B cell (primary cell): ENCODE measurements around the gene BEST2. TPM values are rescaled to one million over a fixed set of nuclear protein-coding genes. Genes with fewer than 3 reads are reported as not detected.
"Not testable (repeated sequence)": the region's sequence is repeated elsewhere in the genome, so short reads cannot be mapped to it uniquely, and the experiment has no call there.

Experiments
- ATAC-seq: fragments of 200-7000 bp; cut with Tn5 transposase; one replicate; pipeline ENCODE4 v1.10.0; 2021; ENCODE audit warnings: low read depth, mild to moderate bottlenecking, moderate number of reproducible peaks, moderate library complexity
- CTCF ChIA-PET: fragments of 350-600 bp; sonication (Branson Sonifier 250); formaldehyde crosslinking; loops from one replicate; lab custom pipeline; 2021; ENCODE audit warnings: antibody characterized with exemption, inconsistent platforms; lab: Charles Lee
- POLR2A ChIA-PET: fragments of 350-600 bp; sonication (Branson Sonifier 250); formaldehyde crosslinking; loops from one replicate; lab custom pipeline; 2021; ENCODE audit warnings: antibody characterized with exemption; lab: Charles Lee
- DNase-seq: peaks from one replicate; pipeline ENCODE4 v3.0.0; 2013
- H2AFZ ChIP-seq: 2 replicates; pipeline ENCODE4 v1.6.1; 2012; ENCODE audit warnings: mild to moderate bottlenecking, low read depth, low read length; ENCODE audit not compliant: insufficient read depth, poor library complexity, severe bottlenecking
- H3K27ac ChIP-seq, 2 donors: 1 replicate in 1 of 2; 2 replicates in 1 of 2; pipeline ENCODE4 v1.5.1; 2012 to 2013; ENCODE audit warnings: low read length in 2 of 2, mild to moderate bottlenecking in 2 of 2, moderate library complexity in 1 of 2
- H3K27me3 ChIP-seq, 4 experiments: fragments of 200-600 bp in 1 of 4; sonication (generic) in 1 of 4; replicated peaks in 1 of 4; 1 replicate in 2 of 4; 2 replicates in 2 of 4; pipeline versions ENCODE4 v1.6.1 to v1.7.0; 2013 to 2016; ENCODE audit warnings: low read length in 3 of 4, mild to moderate bottlenecking in 2 of 4, mixed read lengths in 1 of 4, moderate library complexity in 1 of 4; ENCODE audit not compliant: insufficient read depth in 4 of 4, control insufficient read depth in 3 of 4; ENCODE audit errors: control extremely low read depth in 1 of 4
- H3K36me3 ChIP-seq, 2 experiments: replicated peaks in 1 of 2; 1 replicate in 1 of 2; 2 replicates in 1 of 2; pipeline versions ENCODE4 v1.6.1 to v1.7.1; 2013; ENCODE audit warnings: low read length in 1 of 2; ENCODE audit not compliant: insufficient read depth in 2 of 2, control insufficient read depth in 1 of 2; ENCODE audit errors: control extremely low read depth in 1 of 2, extremely low read depth in 1 of 2
- H3K4me1 ChIP-seq, 2 donors: fragments of 200-600 bp in 1 of 2; sonication (generic) in 1 of 2; 1 replicate in 1 of 2; 2 replicates in 1 of 2; pipeline versions ENCODE4 v1.5.1 to v1.6.1; 2013 to 2017; ENCODE audit warnings: low read length in 2 of 2; ENCODE audit not compliant: control insufficient read depth in 2 of 2, insufficient read depth in 2 of 2
- H3K4me2 ChIP-seq: replicated peaks from 2 replicates; pipeline ENCODE3; 2012; ENCODE audit warnings: mild to moderate bottlenecking, low read depth, low read length; ENCODE audit not compliant: poor library complexity, severe bottlenecking
- H3K4me3 ChIP-seq, 5 experiments: fragments of 200-600 bp in 1 of 5; sonication (generic) in 1 of 5; 1 replicate in 3 of 5; 2 replicates in 2 of 5; pipeline versions ENCODE4 v1.5.1 to v1.7.0; 2011 to 2016; ENCODE audit warnings: low read length in 4 of 5, mild to moderate bottlenecking in 4 of 5, low read depth in 2 of 5, control low read depth in 1 of 5, moderate library complexity in 1 of 5; ENCODE audit not compliant: insufficient read depth in 1 of 5; ENCODE audit errors: control extremely low read depth in 1 of 5, extremely low read depth in 1 of 5
- H3K79me2 ChIP-seq: fragments of 200-600 bp; sonication (generic); one replicate; pipeline ENCODE4 v1.6.0; 2016; ENCODE audit warnings: low read length; ENCODE audit not compliant: control insufficient read depth, insufficient read depth
- H3K9ac ChIP-seq: fragments of 200-600 bp; sonication (generic); 2 replicates; pipeline ENCODE4 v1.6.1; 2017; ENCODE audit warnings: mild to moderate bottlenecking, low read length, moderate library complexity
- H3K9me3 ChIP-seq, 3 donors: one replicate each; pipeline versions ENCODE4 v1.6.1 to v1.7.1; 2013; ENCODE audit warnings: low read length in 2 of 3; ENCODE audit not compliant: control insufficient read depth in 2 of 3, insufficient read depth in 1 of 3; ENCODE audit errors: control extremely low read depth in 1 of 3
- H4K20me1 ChIP-seq: 2 replicates; pipeline ENCODE4 v1.6.0; 2012; ENCODE audit warnings: mild to moderate bottlenecking, low read length; ENCODE audit not compliant: insufficient read depth, control insufficient read depth, poor library complexity, severe bottlenecking
- H3K27ac Mint-ChIP-seq: one replicate; pipeline ENCODE4 v1.8.0; 2021; ENCODE audit warnings: mixed read lengths
- H3K27me3 Mint-ChIP-seq: one replicate; pipeline ENCODE4 v1.8.0; 2021; ENCODE audit warnings: mixed read lengths
- H3K4me1 Mint-ChIP-seq: one replicate; pipeline ENCODE4 v1.8.0; 2021; ENCODE audit warnings: mixed read lengths
- H3K4me3 Mint-ChIP-seq: one replicate; pipeline ENCODE4 v1.8.0; 2021; ENCODE audit warnings: mixed read lengths
- H3K9me3 Mint-ChIP-seq: one replicate; pipeline ENCODE4 v1.8.0; 2022; ENCODE audit warnings: mixed read lengths; ENCODE audit not compliant: insufficient read depth
- EZH2 ChIP-seq: IDR thresholded peaks from 2 replicates; pipeline ENCODE4 v1.6.1; 2012; ENCODE audit warnings: borderline replicate concordance, low read depth, mild to moderate bottlenecking, moderate library complexity, low read length; ENCODE audit not compliant: insufficient read depth, poor library complexity, severe bottlenecking
- WGBS: methylation state at CpG from one replicate; pipeline ENCODE4 v1.1.5; 2013; ENCODE audit warnings: missing lambda C conversion rate; ENCODE audit not compliant: insufficient coverage; 5-methylcytosine and 5-hydroxymethylcytosine counted together
- intact Hi-C: fragments of 100-400 bp; cut with micrococcal nuclease; formaldehyde crosslinking; loops from one replicate; pipeline ENCODE4 v1.10.0; 2022
- polyA plus RNA-seq: library from polyadenylated mRNA; depleted of rRNA; stranded (reverse); fragments of >200 nt; gene quantifications from 2 replicates; pipeline ENCODE4 v1.2.3, GENCODE V29; 2012
- total RNA-seq, 2 donors: library from RNA; stranded (reverse); fragments of 120-200 nt in 1 of 2; gene quantifications; 1 replicate in 1 of 2; 2 replicates in 1 of 2; pipeline versions ENCODE4 v1.2.3 to v1.2.4, GENCODE V29; 2013 to 2022
- TF ChIP-seq, protein P1 (sequence below): fragments of 200-600 bp; IDR thresholded peaks from one replicate; pipeline ENCODE4 v1.8.0; 2022; ENCODE audit warnings: antibody characterized with exemption, mild to moderate bottlenecking

The BEST2 gene
- total and polyA plus RNA-seq, 2 donors (not counting 1 experiment from before 2014, with no cell fraction given) = 0.07 TPM; not detected in 1

DNA sequence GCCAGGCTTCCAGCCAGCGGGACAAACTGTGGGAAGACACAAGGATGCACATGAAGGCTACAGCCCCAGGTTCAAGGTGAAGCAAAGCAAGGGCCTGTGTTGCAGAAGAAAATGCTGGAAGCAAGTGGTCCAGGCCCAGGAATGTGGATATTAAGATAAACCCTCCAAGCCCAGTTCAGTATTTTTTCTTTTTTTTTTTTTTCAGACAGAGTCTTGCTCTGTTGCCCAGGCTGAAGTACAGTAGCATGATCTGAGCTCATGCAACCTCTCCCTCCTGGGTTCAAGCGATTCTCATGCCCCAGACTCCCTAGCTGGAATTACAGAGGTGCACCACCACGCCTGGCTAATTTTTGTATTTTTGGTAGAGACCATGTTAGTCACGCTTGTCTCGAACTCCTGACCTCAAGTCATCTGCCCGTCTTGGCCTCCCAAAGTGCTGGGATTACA, 45.6 kb downstream of the BEST2 start:
- Histone ChIP-seq H3K4me2 (no peak overlapping the region), H3K79me2 (peaks cover 25% of the 10 kb centered on the region), H4K20me1 (peaks cover 10% of the 10 kb centered on the region), H2AFZ (no peak overlapping the region), H3K9ac (no peak overlapping the region), H3K4me1 (peaks cover 35 to 45% of the 10 kb centered on the region in 2 donors), H3K4me3 (no peak overlapping the region), H3K27ac (no peak overlapping the region), H3K27me3 (no peaks in the 10 kb centered on the region), H3K36me3 (peaks cover 0 to 7% of the 10 kb centered on the region in 2 experiments), H3K9me3 (no peaks in the 10 kb centered on the region)
- Mint-ChIP-seq H3K4me1 (peaks cover 33% of the 10 kb centered on the region), H3K4me3 (no peak overlapping the region), H3K9me3 (no peaks in the 10 kb centered on the region), H3K27me3 (peaks cover under 1% of the 10 kb centered on the region), H3K27ac (no peak overlapping the region)
- intact Hi-C loops = loop anchor here (2.0 kb wide), 1 partner anchor 50 kb away; no protein-coding TSS in a partner anchor
- no peak for ATAC-seq
- no peak for TF ChIP-seq EZH2
- TF ChIP-seq, protein P1, sequence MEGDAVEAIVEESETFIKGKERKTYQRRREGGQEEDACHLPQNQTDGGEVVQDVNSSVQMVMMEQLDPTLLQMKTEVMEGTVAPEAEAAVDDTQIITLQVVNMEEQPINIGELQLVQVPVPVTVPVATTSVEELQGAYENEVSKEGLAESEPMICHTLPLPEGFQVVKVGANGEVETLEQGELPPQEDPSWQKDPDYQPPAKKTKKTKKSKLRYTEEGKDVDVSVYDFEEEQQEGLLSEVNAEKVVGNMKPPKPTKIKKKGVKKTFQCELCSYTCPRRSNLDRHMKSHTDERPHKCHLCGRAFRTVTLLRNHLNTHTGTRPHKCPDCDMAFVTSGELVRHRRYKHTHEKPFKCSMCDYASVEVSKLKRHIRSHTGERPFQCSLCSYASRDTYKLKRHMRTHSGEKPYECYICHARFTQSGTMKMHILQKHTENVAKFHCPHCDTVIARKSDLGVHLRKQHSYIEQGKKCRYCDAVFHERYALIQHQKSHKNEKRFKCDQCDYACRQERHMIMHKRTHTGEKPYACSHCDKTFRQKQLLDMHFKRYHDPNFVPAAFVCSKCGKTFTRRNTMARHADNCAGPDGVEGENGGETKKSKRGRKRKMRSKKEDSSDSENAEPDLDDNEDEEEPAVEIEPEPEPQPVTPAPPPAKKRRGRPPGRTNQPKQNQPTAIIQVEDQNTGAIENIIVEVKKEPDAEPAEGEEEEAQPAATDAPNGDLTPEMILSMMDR = no peak
- ChIA-PET POLR2A (interaction anchor here (0.7 to 6.8 kb wide), 5 partner anchors 9 to 94 kb away, joined by 4 to 233 read pairs (median 9); partner anchors contain the start of genes GCDH, HOOK2 and RNASEH2A), CTCF (interaction anchor here (0.7 to 17.9 kb wide), 10 partner anchors 9 to 119 kb away, joined by 3 to 1147 read pairs (median 12); partner anchors contain the start of genes DHPS, HOOK2 and RNASEH2A)
- no peak for DNase-seq
- 99% methylated on average over 4 of the region's 6 CpGs for WGBS

DNA sequence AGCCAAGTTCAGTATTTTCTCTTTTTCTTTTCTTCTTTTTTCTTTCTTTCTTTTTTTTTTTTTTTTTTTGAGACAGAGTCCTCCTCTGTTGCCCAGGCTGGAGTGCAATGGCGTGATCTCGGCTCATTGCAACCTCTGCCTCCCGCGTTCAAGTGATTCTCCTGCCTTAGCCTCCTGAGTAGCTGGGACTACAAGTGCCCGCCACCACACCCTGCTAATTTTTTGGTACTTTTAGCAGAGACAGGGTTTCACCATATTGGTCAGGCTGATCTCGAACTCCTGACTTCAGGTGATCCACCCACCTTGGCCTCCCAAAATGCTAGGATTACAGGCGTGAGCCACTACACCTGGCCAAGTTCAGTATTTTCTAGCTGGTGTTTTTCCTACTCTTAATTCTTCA, 46.0 kb downstream of the BEST2 start:
- peaks cover 39 to 49% of the 10 kb centered on the region in 2 donors for H3K4me1 ChIP-seq
- not testable (repeated sequence) for H3K9me3 Mint-ChIP-seq

More for the DNA sequence above, 46.0 kb downstream of the BEST2 start:
- peaks cover 37% of the 10 kb centered on the region for H3K4me1 Mint-ChIP-seq
- H3K27me3 ChIP-seq, H3K9me3 ChIP-seq, H3K4me2 ChIP-seq, DNase-seq, H3K27ac Mint-ChIP-seq, ATAC-seq, H3K9ac ChIP-seq, H4K20me1 ChIP-seq, H3K4me3 Mint-ChIP-seq, H3K4me3 ChIP-seq, H2AFZ ChIP-seq, H3K36me3 ChIP-seq, H3K27me3 Mint-ChIP-seq, H3K27ac ChIP-seq: not testable (repeated sequence)
- H3K79me2 ChIP-seq = peaks cover 20% of the 10 kb centered on the region
- ChIA-PET CTCF (interaction anchor here (0.7 to 17.9 kb wide), 8 partner anchors 11 to 124 kb away, joined by 3 to 1147 read pairs (median 12); partner anchors contain the start of genes DHPS and HOOK2), POLR2A (interaction anchor here (1.2 to 2.6 kb wide), 3 partner anchors 8 to 21 kb away, joined by 7 to 11 read pairs (median 9); partner anchors contain the start of gene RNASEH2A)
- WGBS = 92% methylated on average over 5 of the region's 7 CpGs
- intact Hi-C loops = loop anchor here (2.0 kb wide), 1 partner anchor 49 kb away; no protein-coding TSS in a partner anchor
